NCI-H82 treated with DMSO at 0.1 percent for 48 hours (cell line): ENCODE measurements around the gene HNMT.

Experiments used
- DNase-seq: peaks from one replicate; lab custom pipeline; 2025; ENCODE audit not compliant: unreplicated experiment; lab: John Stamatoyannopoulos, UW

The HNMT gene

DNA sequence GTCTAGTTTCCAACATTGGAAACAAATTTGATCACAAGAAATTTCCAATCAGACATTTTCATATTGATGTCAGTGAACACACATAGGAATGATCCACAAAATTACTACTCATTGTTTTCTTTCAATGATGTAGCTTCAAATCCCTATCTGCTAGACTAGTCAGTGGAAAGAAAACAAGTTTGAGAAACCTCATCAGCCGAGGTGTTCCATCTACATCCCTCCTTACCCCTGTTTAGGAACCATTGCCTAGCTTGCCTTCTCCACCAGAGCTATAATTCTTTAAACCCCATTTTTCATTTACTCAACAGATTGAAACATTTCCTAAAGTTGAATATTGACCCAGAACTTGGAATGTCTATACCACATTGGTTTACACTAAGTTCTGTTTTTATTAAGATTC, 45.3 kb downstream of the HNMT start:
- DNase-seq: no peak

DNA sequence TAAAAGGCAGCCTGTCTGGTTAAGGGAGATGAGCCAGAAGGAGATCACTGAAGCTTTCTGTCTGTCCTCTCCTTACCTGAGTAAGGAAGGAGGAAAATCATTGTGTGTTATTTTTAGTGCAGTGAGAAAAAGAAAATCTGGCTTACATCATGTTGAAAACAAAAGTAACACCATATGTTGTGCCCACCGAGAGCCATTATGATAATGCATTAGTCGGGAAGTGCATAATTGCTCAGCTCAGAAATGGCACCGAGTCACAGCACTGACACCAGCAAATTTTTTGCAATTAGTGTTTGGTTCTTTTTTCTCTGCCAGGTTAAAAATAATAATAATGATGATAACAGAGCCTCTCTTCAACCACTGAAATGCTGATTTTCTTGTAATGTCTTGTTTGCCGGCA, 46.6 kb downstream of the HNMT start:
- DNase-seq: no peak

DNA sequence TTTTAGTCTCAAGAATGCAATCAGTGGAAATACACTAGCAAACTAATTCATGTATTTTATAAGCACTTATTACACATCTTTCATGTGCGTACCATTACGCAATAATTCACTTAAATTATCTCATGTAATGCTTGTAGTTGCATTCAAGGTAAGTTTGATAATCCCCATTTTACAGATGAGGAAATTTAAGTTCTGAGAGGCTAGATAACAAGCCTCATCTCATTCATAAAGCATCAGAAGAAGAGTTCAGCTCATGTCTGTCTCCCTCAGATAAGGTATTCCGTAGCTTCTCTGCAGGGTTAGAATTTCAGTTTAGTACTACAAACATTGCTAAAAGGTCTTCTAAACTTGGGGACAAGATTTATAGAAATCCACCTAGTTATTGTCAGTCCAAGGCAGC, 47.8 kb downstream of the HNMT start:
- no peak for DNase-seq

DNA sequence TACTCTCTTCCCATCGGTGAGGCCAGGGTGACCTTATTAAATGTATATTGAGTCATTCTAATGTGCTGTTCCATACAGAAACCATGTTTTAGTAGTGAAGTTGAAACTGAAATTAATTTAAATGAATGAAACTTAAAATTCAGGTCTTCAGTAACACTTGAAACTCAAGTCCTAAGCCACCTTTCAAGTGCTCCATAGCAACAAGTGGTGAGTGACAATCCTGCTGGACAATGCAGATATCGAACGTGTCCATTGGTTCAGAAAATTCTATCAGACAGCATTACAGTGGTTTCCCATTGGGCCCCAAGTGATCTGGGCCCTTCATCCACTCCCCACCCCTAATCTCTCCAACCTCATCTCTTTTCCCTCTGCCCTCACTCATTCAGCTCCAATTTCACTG, 48.7 kb downstream of the HNMT start:
- DNase-seq: no peak

DNA sequence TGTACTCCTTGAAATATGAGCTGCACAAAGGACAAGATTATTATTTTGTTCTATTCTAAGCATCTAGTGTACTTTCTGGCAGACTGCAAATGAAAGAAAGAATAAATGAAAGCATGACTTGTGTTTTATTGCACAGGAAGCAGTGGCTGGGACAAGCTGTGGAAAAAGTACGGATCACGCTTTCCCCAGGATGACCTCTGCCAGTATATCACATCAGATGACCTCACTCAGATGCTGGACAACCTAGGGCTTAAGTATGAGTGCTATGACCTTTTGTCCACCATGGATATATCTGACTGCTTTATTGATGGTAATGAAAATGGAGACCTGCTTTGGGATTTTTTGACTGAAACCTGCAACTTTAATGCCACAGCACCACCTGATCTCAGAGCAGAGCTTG, 49.4 kb downstream of the HNMT start:
- DNase-seq: no peak

DNA sequence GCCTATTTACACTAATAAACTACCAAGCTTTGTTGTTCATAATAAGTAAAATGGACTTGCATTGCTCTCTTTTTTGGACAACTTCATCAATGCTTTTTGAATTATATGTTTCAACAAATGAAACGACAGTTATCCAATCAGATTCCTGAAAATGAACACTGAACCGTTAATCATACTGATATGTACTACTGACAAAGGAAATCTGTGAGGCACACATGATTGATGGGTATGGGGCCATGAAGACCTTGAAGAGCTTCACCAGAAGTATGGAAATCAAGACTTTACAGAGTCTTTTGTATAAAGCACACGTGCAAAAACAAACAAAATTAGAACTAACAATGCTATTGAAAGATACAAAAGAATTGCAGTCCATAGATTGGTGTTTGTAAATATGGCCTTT, 51.2 kb downstream of the HNMT start:
- DNase-seq: no peak

DNA sequence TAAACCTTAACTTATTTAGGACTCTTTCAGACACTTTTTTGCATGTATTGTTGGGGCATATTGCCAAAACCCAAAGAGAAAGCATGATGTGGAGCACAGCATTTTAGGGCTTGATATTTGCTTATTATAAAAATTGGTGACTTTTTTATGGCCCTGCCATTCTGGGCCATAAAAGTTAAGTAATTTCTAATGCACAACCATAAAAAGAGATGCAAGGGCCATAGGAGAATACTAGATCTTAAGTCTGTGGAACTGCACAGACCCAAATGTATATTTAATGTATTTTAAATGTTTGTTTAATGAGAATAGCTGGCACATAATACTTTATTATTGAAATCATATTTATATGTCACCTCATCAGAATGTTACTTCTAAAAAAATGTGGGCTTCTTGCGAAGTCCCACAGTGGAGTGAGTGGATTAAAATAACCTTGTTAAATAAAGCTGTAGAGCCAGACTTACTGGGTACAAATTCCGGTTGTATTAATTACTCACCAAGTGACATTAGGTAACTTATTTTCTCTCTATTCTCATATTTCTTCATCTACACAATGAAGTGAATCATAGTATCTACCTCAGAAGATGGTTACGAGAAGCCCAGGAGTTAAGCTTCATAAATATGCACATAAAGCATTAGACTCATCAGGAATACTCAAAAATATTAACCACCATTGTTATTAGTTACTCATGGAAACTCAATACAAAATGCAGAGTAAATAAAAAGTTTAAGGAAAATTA, 52.2 kb downstream of the HNMT start:
- no peak for DNase-seq

DNA sequence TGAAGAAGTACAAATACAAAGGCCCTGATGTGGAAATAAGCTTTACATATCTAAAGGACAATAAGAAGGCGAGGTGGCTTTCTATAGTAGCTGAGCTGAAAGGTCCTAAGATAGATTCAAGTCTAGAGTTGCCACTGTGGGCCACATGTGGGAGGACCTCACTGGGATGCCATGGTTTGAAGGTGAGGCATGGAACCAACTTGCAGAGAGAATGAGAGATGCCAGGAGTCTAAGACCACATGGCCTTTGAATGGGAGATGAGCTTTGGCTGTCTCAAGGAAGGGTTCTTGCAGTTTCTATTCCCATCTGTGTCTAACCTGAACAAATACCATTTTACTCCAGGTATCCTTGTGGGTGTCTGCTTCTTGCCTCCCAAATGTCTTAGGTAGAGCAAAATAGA, 53.6 kb downstream of the HNMT start:
- DNase-seq: no peak

DNA sequence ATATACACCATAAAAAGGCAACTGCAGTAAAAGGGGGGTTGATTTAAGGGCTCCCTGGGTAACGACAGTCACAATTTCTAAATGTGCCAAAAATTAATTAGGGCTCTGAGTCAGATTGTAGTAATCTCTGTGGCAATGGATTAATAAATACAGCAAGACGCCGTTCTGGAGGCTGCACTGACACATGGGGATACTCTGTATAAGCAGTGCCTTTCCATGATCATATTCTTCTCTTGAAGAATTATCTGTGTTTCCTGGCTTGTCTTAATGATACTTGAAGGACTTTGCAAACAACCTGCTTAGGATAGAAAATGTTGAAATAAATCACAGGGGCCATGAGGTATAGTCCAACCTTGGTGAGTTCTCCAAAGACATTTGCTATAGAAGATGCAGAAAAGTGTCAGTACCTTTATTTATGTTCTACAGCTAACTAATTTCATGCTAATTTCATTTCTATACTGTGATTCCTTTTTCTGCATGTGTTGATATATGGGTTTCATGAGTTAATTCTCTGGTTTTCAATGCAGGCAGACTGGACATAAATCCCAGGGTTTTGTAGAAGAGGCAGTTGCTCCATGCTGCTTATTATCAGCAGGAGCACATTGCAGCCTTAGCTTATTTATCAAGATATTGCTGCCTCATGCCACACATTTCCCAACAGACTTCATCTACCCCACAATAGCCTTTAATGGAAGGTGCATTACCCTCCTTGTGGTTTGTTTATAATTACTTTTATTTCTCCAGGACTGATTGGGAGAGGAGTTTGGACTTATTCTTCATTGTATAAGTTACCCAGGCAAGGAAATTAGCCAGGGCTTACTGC, 54.8 kb downstream of the HNMT start:
- DNase-seq: no peak

DNA sequence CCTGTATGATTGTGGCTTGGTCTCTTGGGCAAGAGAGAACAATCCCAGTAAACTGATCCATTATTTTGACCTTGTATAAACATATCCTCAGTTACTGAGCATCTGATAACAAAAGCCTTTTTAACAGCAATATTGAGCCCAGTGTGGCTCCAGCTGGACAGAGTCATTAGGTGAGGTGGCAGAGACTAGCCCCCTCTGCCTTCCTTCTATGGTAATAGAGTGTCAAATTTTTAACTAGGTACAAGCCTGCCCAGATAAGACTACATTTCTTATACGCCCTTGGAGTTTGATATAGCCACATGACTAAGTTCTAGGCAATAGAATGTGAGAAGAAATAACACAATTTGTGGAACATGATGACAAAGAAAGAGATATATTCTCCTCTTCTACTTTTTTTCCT, 56.2 kb downstream of the HNMT start:
- DNase-seq: no peak

DNA sequence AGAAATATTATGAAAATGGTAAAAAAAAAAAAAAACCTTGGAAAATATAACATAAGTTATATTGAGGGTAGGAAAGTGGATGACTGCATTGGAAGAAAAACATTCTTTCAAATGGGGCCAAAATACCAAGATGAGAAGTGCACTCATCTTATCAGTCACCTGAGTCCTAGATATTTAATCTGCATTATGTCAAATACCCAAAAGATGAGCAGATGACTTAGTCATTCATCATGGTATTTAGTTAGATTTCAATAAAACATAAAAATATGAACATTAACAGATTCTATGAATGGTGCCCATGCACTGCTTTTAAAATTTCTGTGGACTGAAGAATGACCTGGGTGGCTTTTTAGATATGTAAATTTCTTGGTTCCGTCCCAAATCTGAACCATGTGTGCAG, 56.9 kb downstream of the HNMT start:
- no peak for DNase-seq

DNA sequence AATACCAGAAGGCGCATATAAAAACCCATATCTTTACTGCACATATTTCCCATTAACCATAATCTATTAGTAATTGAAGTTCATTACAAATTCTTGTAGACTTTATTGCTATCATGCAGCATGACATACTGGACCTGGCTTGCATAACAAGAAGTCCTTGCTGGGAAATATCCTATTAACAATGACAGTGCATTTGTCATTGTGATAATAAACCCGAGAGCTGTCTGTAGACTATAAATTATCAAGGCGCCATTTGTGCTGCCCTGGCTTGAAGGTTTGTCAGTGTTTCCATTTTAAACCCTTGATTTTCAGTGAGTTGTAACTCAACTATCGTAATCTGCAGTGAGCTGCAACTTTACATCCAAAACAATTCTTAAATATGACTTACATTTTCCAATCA, 59.0 kb downstream of the HNMT start:
- peak; percentile 55 for DNase-seq

DNA sequence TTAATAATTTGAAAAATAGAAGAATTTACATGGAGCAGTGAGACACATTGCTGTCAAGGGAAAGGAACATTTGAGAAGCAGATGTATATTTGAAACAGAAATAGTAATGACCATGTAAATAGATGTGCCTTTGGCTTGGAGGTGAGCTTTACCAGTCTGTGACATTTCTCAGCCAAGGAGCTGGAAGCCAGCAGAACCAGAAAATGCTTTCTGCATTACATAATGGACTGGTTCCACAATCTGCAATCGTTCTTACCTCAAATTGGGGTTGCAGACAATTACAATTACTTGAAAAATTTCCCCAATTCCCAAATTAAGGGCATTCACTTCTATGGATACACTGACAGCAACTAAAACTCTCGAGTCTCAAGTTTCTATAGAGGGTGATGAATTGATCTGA, 59.7 kb downstream of the HNMT start:
- no peak for DNase-seq

DNA sequence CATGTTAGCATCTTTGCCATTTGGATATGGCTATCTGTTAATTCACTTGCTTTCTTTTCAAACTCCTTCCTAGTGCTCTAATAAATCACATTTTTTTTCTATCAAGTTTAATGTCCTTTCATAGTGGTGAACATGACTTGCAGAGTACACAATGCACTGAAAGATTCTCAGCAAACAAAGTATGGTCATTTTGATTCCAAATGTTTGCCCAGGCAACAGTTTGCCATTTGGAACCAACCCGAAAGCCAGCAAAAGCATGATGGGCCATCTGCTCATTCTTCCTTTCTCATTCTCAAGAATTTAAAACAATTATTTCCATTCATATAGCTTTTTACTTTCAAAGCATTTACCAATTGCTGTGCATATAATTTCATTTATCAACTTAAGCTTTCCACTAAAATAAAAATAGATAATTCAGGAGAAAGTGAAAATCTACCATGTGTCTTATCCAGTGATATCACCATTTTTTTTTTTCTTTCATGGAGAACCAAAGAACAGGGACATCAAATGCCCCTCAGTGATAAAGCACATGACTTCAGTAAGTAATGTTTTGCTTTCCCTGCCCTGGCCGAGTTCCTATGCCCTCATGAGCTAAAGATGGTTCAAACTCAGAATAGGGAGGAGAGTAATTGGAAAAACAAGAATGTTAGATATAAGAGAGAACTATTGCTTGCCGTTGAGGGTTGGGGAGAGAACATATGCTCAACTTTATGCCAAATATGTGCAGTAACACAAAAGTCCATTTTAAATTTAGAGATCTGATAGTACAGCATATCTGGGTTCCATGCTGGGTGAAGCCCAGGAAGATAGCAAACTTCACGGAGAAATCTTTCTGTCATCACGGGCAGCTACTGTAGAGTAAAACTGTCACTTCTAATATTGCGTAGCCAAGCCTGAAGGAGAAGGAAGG, 62.1 kb downstream of the HNMT start:
- DNase-seq: no peak

DNA sequence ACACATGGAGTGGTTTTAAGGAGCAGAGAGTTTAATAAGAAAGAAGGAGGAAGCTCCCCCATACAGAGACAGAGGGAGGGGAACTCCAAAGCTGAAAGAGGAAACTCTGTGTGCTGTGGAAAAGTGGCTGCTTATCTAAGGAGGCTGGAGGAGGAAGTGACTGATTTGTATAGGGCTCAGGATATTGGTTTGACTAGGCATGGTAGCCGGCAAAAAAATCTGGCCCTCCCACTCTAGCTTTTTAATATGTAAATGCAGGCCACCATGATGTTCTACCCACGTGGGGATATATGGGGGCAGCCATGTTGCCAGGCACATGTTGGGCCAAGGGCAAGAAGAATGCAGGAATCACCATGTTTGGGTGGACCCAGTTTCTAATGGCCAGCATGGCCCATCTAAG, 64.3 kb downstream of the HNMT start:
- no peak for DNase-seq

DNA sequence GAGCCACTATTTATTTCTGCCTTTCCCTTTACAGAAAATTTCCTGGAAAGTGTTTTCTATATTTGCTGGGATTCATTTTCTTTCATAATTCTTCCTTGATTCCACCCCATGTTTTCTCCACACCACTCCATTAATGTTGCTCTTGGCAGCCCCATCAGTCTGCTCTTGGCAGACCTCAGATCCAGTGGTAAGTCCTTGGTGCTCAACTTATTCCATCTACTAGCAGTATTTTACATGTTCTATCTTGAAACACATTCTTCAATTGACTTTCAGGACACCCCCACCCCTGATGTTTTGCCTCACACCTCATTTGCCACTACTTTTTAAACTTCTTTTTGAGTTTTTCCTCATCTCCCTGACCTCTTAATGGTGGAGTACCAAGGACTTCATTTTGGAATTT, 65.0 kb downstream of the HNMT start:
- no peak for DNase-seq

DNA sequence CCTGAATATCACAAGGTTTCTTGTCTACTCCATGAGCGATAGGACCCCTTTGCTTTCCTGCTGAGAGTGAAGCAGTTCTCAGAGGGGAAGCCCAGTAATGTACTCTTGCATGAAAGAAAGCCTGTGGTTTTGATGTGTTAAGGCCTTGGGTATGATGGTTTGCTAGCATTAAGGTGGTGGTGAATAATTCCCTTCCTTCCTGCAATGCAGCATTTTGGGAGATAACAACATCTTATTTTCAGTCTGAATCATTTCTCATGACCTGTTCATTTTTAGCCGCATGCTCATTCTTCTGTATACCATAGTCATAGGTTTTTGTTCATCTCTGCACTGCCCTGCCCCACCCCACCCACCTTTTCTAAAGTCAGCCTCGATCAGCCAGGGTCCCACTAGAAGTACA, 66.2 kb downstream of the HNMT start:
- no peak for DNase-seq

DNA sequence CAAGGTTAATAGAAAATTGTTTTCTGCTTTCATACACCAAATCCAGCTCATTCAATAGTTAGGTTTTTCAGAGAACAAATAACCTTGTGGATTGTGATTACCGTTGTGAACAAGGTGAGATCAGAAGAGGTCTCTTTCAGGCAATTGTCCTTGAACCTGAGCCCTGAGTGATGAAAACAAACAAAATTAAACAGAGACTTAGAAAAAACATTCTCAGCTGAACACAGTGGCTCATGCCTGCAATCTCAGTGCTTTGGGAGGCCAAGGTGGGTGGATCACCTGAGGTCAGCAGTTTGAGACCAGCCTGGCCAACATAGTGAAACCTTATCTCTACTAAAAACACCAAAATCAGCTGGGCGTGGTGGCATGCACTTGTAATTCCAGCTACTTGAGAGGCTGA, 68.1 kb downstream of the HNMT start:
- no peak for DNase-seq

DNA sequence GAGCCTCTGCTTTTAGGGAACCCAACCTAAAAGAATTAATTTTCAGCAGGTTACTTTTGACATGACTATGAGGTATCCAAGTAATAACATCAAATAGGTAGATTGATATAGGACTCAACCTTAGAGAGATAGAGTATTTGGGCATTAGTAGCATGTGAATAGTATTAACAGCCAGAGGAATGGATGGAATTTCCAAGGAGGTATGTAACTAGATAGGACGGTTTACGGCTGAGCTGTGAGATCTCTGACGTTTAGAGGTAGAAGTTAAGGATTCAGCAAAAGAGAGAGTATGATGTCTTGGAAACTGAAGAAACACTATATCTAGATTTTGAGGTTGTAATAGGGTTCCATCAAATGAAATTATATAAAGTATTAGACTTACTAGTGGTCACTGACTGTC, 70.3 kb downstream of the HNMT start:
- DNase-seq: no peak

DNA sequence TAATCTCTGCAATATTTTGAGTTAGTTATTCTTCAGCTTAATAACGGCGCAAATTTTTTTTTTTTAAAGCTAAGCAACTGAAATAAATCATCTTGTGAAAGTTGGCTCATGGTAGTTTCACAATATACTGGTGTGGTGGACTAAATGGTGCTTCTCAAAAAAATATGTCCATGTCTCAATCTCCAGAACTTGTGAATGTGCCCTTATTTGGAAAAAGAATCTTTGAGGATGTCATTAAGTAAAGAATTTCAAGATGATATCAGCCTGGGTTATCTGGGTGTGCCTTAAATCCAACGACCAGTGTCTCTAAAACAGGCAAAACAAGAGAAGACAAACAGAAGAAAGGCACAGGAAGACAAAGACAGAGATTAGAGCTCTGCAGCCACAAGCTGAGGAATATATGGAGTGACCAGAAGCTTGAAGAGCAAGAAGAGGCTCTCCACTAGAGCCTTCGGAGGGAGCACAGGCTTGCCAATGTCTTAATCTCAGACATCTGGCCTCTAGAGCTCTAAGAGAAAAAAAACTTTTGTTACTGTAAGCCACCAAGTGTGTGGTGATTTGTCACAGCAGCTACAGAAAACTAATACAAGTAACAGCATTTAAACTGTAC, 71.4 kb downstream of the HNMT start:
- peak; percentile 15 for DNase-seq

DNA sequence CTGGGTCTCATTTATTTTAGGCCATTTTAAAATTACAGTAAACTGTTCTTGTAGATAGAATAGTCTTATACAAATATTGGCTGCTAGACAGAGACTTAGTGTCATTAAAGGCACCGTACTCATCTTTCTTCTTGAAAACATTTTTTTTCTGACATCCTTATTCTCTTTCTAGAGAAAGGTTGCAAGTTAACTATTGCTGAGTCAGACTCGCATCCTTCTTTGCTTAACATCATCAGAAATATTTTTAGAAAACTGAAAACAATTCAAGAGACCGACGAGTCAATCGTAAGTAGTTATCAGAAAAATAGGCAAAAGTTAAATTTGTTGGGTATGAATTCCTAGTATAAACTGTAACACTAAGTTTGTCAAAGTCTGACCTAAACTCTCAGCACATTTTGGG, 72.2 kb downstream of the HNMT start:
- no peak for DNase-seq
